WTC11 (cell line): Measurements from ENCODE around the gene PREPL. TPM values are rescaled to one million over a fixed set of nuclear protein-coding genes. Genes with fewer than 3 reads are reported as not detected.

Experiments used
- ATAC-seq: fragments of 200-7000 bp; cut with Tn5 transposase; 2 replicates; pipeline ENCODE4 v1.10.0; 2021; ENCODE audit warnings: mild to moderate bottlenecking, moderate library complexity
- CTCF ChIA-PET: fragments of 300-600 bp; sonication (Branson Sonifier 250); formaldehyde crosslinking; loops from one replicate; lab custom pipeline; 2021; ENCODE audit warnings: antibody characterized with exemption; lab: Charles Lee
- POLR2A ChIA-PET: fragments of 350-600 bp; sonication (Branson Sonifier 250); formaldehyde crosslinking; loops from one replicate; lab custom pipeline; 2021; ENCODE audit warnings: antibody characterized with exemption; lab: Charles Lee
- DNase-seq: peaks from one replicate; pipeline ENCODE4 v3.0.0; 2021; ENCODE audit warnings: low spot score
- H3K27ac Mint-ChIP-seq: 2 replicates; pipeline ENCODE4 v1.8.0; 2021; ENCODE audit warnings: mixed read lengths
- H3K27me3 Mint-ChIP-seq: 2 replicates; pipeline ENCODE4 v1.8.0; 2021; ENCODE audit warnings: low read depth, mild to moderate bottlenecking, moderate library complexity, mixed read lengths
- H3K36me3 Mint-ChIP-seq: 2 replicates; pipeline ENCODE4 v1.8.0; 2021; ENCODE audit warnings: mixed read lengths
- H3K4me1 Mint-ChIP-seq: 2 replicates; pipeline ENCODE4 v1.8.0; 2022; ENCODE audit warnings: mixed read lengths
- H3K4me3 Mint-ChIP-seq: 2 replicates; pipeline ENCODE4 v1.8.0; 2021; ENCODE audit warnings: mild to moderate bottlenecking, moderate library complexity, mixed read lengths
- H3K9me3 Mint-ChIP-seq: 2 replicates; pipeline ENCODE4 v1.8.0; 2021; ENCODE audit warnings: mixed read lengths
- ARID4B ChIP-seq: sonication (generic); formaldehyde crosslinking; IDR thresholded peaks from 2 replicates; pipeline ENCODE4 v1.8.0; 2023; ENCODE audit warnings: missing genetic modification reagents, mild to moderate bottlenecking, borderline replicate concordance
- CTCF ChIP-seq: fragments of 200-600 bp; IDR thresholded peaks from 2 replicates; pipeline ENCODE4 v1.8.0; 2022; ENCODE audit warnings: antibody characterized with exemption
- E2F4 ChIP-seq: sonication (generic); formaldehyde crosslinking; IDR thresholded peaks from 2 replicates; pipeline ENCODE4 v1.8.1; 2022; ENCODE audit warnings: low read depth, mild to moderate bottlenecking, moderate library complexity, missing genetic modification reagents, borderline replicate concordance
- E2F5 ChIP-seq: sonication (generic); formaldehyde crosslinking; IDR thresholded peaks from 2 replicates; pipeline ENCODE4 v1.8.1; 2022; ENCODE audit warnings: mild to moderate bottlenecking, moderate library complexity, missing genetic modification reagents
- GABPB1 ChIP-seq: sonication (generic); formaldehyde crosslinking; IDR thresholded peaks from 2 replicates; pipeline ENCODE4 v1.8.1; 2023; ENCODE audit warnings: mild to moderate bottlenecking, missing genetic modification reagents
- GRHL2 ChIP-seq: fragments of 250-450 bp; sonication (Bioruptor Pico); IDR thresholded peaks from 2 replicates; pipeline ENCODE4 v1.8.0; 2022; ENCODE audit warnings: mild to moderate bottlenecking, moderate library complexity; ENCODE audit not compliant: insufficient replicate concordance, severe bottlenecking
- MYBL2 ChIP-seq: sonication (generic); formaldehyde crosslinking; IDR thresholded peaks from 2 replicates; pipeline ENCODE4 v1.8.1; 2023; ENCODE audit warnings: mild to moderate bottlenecking, moderate library complexity, missing genetic modification reagents
- NFE2L1 ChIP-seq: sonication (generic); formaldehyde crosslinking; IDR thresholded peaks from 2 replicates; pipeline ENCODE4 v1.8.1; 2023; ENCODE audit warnings: missing genetic modification reagents
- PRDM15 ChIP-seq: sonication (generic); formaldehyde crosslinking; IDR thresholded peaks from 2 replicates; pipeline ENCODE4 v1.8.0; 2022; ENCODE audit warnings: missing genetic modification reagents
- RELA ChIP-seq: sonication (generic); formaldehyde crosslinking; IDR thresholded peaks from 2 replicates; pipeline ENCODE4 v1.8.1; 2022; ENCODE audit warnings: missing genetic modification reagents, mild to moderate bottlenecking, borderline replicate concordance
- SOX15 ChIP-seq: fragments of 250-450 bp; sonication (Bioruptor Pico); IDR thresholded peaks from 2 replicates; pipeline ENCODE4 v1.9.0; 2021; ENCODE audit warnings: mild to moderate bottlenecking
- ZNF138 ChIP-seq: sonication (generic); formaldehyde crosslinking; conservative IDR thresholded peaks from 2 replicates; pipeline ENCODE4 v1.8.1; 2022; ENCODE audit warnings: mild to moderate bottlenecking, moderate library complexity, missing genetic modification reagents
- ZNF317 ChIP-seq: sonication (generic); formaldehyde crosslinking; IDR thresholded peaks from 2 replicates; pipeline ENCODE4 v1.8.1; 2023; ENCODE audit warnings: low read depth, mild to moderate bottlenecking, moderate library complexity, missing genetic modification reagents, borderline replicate concordance
- ZNF416 ChIP-seq: fragments of 250-450 bp; sonication (Bioruptor Pico); IDR thresholded peaks from 2 replicates; pipeline ENCODE4 v1.9.0; 2021; ENCODE audit warnings: mild to moderate bottlenecking, inconsistent platforms
- ZNF425 ChIP-seq: fragments of 250-450 bp; sonication (Bioruptor Pico); conservative IDR thresholded peaks from 2 replicates; pipeline ENCODE4 v1.9.0; 2021; ENCODE audit warnings: mild to moderate bottlenecking
- ZNF532 ChIP-seq: fragments of 250-450 bp; sonication (Bioruptor Pico); IDR thresholded peaks from 2 replicates; pipeline ENCODE4 v1.9.0; 2021; ENCODE audit warnings: mild to moderate bottlenecking, borderline replicate concordance
- total RNA-seq: library from RNA; stranded (reverse); gene quantifications from 3 replicates; pipeline ENCODE4 v1.2.3, GENCODE V29; 2021

The PREPL gene
- total RNA-seq, 1 experiment from 2014 or later: 29.3 TPM

GRCh38 chr2:44315945-44316344 is 45.3 kb downstream of the PREPL start:
- H3K4me3 Mint-ChIP-seq: no peak overlapping the region
- POLR2A ChIA-PET: interaction anchor here (0.6 kb wide), 2 partner anchors 308 to 582 kb away, joined by 3 to 6 read pairs; no protein-coding TSS in a partner anchor
- TF ChIP-seq MYBL2 (CRISPR knock-in tag) (no peak), ZNF425 (CRISPR knock-in tag) (no peak), ZNF138 (CRISPR knock-in tag) (no peak), GRHL2 (CRISPR knock-in tag) (no peak), E2F5 (CRISPR knock-in tag) (no peak), CTCF (no peak), E2F4 (CRISPR knock-in tag) (no peak), NFE2L1 (no peak), ARID4B (CRISPR knock-in tag) (no peak), GABPB1 (CRISPR knock-in tag) (no peak), SOX15 (CRISPR knock-in tag) (no peak), RELA (no peak), ZNF317 (no peak), PRDM15 (CRISPR knock-in tag) (no peak), ZNF416 (CRISPR knock-in tag) (no peak), ZNF532 (CRISPR knock-in tag) (no peak)

More at GRCh38 chr2:44315945-44316344, 45.3 kb downstream of the PREPL start:
- Mint-ChIP-seq H3K27ac (peak overlapping the region; percentile 6; the same call in 1 of the 2 replicates), H3K36me3 (peaks cover 36% of the 10 kb centered on the region), H3K4me1 (no peaks in the 10 kb centered on the region), H3K9me3 (peaks cover 15% of the 10 kb centered on the region), H3K27me3 (no peaks in the 10 kb centered on the region)
- CTCF ChIA-PET: interaction anchor here (0.7 to 1.5 kb wide), 3 partner anchors 20 to 639 kb away, joined by 3 to 5 read pairs (median 3); no protein-coding TSS in a partner anchor
- DNase-seq (no peak), ATAC-seq (no peak)
